Vagina (tissue), 2 donors: Measurements from ENCODE around the gene DDIT3.

ENCODE experiments used
- POLR2AphosphoS5 ChIP-seq, 2 donors: sonication (generic); formaldehyde crosslinking; IDR thresholded peaks; one replicate each; pipeline ENCODE4 v1.9.0; 2017; ENCODE audit warnings: antibody characterized with exemption in 2 of 2, mild to moderate bottlenecking in 2 of 2, low read depth in 1 of 2; ENCODE audit not compliant: insufficient read depth in 1 of 2
- TF ChIP-seq, protein P1 (sequence below), 3 experiments: fragments of 450-650 bp in 2 of 3; fragments of 200-600 bp in 1 of 3; sonication (generic) in 1 of 3; IDR thresholded peaks; one replicate each; pipeline ENCODE4 v1.5.1; 2017 to 2019; ENCODE audit warnings: antibody characterized with exemption in 3 of 3, mild to moderate bottlenecking in 2 of 3, moderate library complexity in 2 of 3

DNA sequence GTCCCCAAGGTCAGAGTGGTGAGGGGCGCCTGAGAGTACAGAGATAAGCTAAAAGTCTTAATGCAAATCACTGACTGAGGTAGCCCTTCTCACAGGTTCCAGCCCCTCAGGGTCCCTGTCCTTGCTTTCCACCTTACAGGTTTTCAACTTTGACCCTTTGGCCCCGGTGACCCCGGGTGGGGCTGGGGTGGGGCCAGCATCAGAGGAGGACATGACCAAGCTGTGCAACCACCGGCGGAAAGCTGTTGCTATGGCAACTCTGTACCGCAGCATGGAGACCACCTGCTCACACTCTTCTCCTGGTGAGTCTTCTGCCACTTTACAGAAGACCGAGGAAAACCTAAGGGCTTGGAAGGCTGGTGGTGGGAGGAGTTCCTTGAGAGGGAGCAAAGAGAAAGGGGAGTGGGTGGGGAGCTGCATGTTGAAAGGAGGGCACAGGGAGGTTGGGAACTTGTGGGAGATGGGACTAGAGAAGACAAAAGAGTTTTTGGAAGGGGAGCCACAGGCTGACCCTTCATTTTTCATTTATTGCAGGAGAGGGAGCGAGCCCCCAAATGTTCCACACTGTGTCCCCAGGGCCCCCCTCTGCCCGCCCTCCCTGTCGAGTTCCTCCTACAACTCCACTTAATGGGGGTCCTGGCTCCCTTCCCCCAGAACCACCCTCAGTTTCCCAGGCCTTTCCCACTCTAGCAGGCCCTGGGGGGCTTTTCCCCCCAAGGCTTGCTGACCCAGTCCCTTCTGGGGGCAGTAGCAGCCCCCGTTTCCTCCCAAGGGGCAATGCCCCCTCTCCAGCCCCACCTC, 4.7 kb upstream of the DDIT3 start:
- TF ChIP-seq POLR2AphosphoS5 (IDR thresholded peaks at IDR 0.05; ENCODE audit: insufficient read depth in 1 of 2, low read depth in 1 of 2), result no peak
- TF ChIP-seq, protein P1, sequence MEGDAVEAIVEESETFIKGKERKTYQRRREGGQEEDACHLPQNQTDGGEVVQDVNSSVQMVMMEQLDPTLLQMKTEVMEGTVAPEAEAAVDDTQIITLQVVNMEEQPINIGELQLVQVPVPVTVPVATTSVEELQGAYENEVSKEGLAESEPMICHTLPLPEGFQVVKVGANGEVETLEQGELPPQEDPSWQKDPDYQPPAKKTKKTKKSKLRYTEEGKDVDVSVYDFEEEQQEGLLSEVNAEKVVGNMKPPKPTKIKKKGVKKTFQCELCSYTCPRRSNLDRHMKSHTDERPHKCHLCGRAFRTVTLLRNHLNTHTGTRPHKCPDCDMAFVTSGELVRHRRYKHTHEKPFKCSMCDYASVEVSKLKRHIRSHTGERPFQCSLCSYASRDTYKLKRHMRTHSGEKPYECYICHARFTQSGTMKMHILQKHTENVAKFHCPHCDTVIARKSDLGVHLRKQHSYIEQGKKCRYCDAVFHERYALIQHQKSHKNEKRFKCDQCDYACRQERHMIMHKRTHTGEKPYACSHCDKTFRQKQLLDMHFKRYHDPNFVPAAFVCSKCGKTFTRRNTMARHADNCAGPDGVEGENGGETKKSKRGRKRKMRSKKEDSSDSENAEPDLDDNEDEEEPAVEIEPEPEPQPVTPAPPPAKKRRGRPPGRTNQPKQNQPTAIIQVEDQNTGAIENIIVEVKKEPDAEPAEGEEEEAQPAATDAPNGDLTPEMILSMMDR (IDR thresholded peaks at IDR 0.05), result no peak
